HL-60/S4 treated with phorbol 12-myristate 13-acetate at 8.2 ng/mL for 4 days and 3 days (cell line): Measurements from ENCODE around the gene EP400.
"Not testable (repeated sequence)": the region's sequence is repeated elsewhere in the genome, so short reads cannot be mapped to it uniquely, and the experiment has no call there.

Source experiments
- in situ Hi-C: fragments of 300-500 bp; cut with MboI; formaldehyde crosslinking; loops from 2 replicates; pipeline ENCODE4 v1.15.0; 2022; ENCODE audit warnings: low sequenced_read_pairs

Gene EP400

GRCh38 chr12:131947482-131948027 is 2.2 kb upstream of the EP400 start:
- in situ Hi-C loops: no loop called here

GRCh38 chr12:131948166-131948712 is 1.5 kb upstream of the EP400 start:
- in situ Hi-C loops: no loop called here

- in situ Hi-C loops: not testable (repeated sequence)
These were observed 870 bp upstream of the EP400 start for GRCh38 chr12:131948713-131949430.

- in situ Hi-C loops: no loop called here
These were observed 606 bp downstream of the EP400 start for GRCh38 chr12:131950182-131950913.

DNA sequence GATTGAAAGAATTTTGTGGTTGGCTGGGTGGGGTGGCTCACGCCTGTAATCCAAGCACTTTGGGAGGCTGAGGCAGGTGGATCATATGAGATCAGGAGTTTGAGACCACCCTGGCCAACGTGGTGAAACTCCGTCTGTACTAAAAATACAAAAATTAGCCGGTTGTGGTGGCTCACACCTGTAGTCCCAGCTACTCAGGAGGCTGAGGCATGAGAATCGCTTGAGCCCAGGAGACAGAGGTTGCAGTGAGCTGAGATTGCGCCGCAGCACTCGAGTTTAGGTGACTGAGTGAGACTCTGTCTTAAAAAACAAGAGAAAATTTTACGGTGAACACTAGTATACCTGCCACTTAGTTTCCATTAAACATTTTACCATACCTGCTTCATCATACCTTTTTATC is 4.1 kb downstream of the EP400 start:
- in situ Hi-C loops: not testable (repeated sequence)

DNA sequence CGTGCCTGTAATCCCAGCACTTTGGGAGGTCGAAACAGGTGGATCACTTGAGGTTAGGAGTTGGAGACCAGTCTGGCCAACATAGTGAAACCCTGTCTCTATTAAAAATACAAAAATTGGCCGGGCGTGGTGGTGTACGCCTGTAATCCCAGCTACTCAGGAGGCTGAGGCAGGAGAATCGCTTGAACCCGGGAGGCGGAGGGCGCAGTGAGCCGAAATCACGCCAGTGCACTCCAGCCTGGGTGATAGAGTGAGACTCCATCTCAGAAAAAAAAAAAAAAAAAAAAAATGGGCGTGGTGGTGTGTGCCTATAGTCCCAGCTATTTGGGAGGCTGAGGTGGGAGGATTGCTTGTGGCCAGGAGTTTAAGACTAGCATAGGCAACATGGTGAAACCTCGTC is 4.7 kb downstream of the EP400 start:
- in situ Hi-C loops: not testable (repeated sequence)

DNA sequence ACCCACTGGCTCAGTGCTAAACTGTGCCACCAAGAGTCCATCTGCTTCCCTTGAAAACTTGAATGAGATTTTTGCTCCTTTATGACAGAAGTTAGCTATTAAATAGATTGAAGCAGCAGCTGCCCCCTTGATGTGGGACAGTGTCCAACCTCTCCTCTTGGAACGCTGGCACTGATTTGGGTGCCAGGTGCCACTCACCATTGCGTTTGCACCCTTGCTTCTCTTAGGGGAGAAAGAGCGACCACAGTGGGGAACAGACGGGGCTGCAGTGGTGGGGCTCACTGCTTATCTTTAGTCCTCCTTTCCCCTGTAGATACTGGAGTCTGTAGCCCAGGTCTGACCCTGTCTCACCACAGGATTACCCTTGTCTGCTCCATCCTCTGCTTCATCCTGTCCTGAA is 9.4 kb downstream of the EP400 start:
- in situ Hi-C loops: no loop called here

DNA sequence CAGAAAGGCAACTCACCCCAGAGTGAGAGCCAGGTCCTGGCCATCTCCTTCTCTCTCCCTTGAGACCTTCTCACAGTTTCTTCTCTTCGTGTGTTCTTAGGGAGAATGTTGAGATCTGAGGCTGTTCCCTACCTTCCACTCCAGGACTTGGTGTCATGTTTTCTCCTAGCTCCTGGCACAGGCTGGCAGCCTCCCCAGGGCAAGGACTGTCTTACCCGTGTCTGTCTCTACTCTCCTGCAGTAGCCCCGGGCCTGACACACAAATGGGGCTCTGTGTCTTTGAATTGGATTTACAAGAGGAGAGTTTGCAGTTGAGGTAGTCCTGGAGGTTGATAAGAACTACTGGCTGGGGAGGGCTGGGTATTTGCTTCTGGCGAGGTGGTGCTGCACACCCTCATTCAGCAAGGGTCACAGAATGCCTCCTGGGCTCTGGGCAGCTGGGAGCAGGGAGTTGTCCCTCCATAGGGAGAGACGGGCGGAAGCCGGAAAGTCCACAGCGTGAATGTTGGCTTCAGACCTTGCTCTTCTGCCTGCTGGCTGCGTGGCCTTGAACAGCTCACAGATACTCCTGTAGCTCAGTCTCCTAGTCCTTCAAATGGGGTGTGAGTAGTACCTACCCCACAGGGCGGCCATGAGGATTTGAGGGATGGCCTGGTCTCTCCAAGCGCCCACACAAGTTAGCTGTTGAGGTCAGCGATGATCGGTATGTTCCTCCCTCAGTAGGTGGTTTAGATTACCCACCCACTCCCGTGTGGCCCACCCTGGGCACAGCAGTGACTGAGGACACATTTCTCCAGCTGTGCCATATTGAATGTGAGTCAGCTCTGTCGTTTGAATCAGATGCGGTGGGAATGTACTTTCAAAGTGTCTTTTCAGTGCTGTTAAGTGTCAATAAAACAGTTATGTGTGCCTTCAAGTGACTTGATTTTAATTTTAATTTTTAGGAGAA is 10.2 kb downstream of the EP400 start:
- in situ Hi-C loops: no loop called here

- in situ Hi-C loops: not testable (repeated sequence)
These were observed 11.0 kb downstream of the EP400 start for GRCh38 chr12:131960590-131961325.

GRCh38 chr12:131961328-131961727 is 11.6 kb downstream of the EP400 start:
- in situ Hi-C loops: not testable (repeated sequence)

- in situ Hi-C loops: no loop called here
These were observed 12.3 kb downstream of the EP400 start for GRCh38 chr12:131962069-131962468.

- in situ Hi-C loops: no loop called here
These were observed 13.6 kb downstream of the EP400 start for GRCh38 chr12:131963381-131963780.

GRCh38 chr12:131965073-131965472 is 15.3 kb downstream of the EP400 start:
- in situ Hi-C loops: no loop called here

- in situ Hi-C loops: no loop called here
These were observed 21.5 kb downstream of the EP400 start for GRCh38 chr12:131971226-131971625.

DNA sequence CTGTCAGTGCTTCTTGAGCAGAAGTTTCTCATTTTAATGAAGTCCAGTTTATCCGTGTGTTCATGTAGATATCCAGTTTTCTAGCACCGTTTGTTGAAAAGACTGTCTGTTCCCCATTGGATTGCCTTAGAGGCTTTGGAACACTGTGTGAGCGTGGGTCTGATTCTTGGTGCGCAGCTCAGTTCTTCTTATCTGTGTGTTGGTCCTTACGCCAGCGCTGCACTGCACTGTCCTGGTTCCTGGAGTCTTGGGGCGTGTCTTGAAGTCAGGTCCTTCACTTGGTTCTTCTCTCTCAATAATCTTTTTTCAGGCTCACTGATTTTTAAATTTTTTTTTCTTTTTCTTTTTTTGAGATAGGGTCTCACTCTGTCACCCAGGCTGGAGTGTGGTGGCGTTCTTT is 25.5 kb downstream of the EP400 start:
- in situ Hi-C loops: no loop called here

DNA sequence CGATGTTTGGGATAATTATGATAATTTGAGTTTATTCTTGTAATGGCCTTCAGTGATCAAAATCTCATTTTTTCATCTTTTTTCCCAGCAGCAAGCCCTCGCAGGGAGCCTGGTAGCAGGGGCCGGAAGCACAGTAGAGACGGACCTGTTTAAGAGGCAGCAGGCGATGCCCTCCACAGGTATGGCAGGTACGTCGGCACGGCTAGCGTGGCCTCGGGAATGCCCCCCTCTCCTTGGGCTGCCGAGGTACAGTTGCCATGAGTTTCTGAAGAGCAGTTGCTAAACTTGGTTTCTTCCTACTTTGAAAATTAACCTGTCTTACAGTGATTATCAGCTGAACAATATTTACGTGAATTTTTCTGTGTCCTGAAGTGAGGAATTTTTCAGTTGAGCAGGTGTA is 29.9 kb downstream of the EP400 start:
- in situ Hi-C loops: no loop called here

- in situ Hi-C loops: no loop called here
These were observed 30.5 kb downstream of the EP400 start for GRCh38 chr12:131980263-131980662.

GRCh38 chr12:131981388-131981787 is 31.6 kb downstream of the EP400 start:
- in situ Hi-C loops: no loop called here

DNA sequence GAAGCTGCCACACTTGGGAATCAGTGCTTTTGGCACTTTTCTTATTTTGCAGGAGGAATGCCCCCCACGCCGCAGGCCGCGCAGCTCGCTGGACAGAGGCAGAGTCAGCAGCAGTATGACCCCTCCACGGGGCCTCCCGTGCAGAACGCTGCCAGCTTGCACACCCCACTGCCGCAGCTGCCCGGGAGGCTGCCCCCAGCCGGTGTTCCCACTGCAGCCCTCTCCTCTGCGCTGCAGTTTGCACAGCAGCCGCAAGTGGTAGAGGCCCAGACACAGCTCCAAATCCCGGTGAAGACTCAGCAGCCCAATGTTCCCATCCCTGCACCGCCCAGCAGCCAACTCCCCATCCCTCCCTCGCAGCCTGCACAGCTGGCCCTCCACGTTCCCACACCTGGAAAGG is 32.3 kb downstream of the EP400 start:
- in situ Hi-C loops: no loop called here

GRCh38 chr12:131983026-131983425 is 33.3 kb downstream of the EP400 start:
- in situ Hi-C loops: no loop called here
